Ovary (tissue), 9 donors: Measurements from ENCODE around the gene GSG1L2. TPM values are rescaled to one million over a fixed set of nuclear protein-coding genes. Genes with fewer than 3 reads are reported as not detected.

Experiments
- DNase-seq, 5 donors: peaks; one replicate each; pipeline ENCODE4 v3.0.0-alpha.2; 2019 to 2020
- H3K27ac ChIP-seq, 2 donors: fragments of 200-600 bp; one replicate each; pipeline versions ENCODE4 v1.5.1 to v1.8.0; 2019 to 2022
- H3K27me3 ChIP-seq: fragments of 200-600 bp; one replicate; pipeline ENCODE4 v1.8.0; 2022
- H3K36me3 ChIP-seq: fragments of 200-600 bp; sonication (generic); one replicate; pipeline ENCODE4 v1.5.1; 2019
- H3K4me1 ChIP-seq: one replicate; pipeline ENCODE4 v1.8.1; 2013; ENCODE audit warnings: mild to moderate bottlenecking, moderate library complexity; ENCODE audit not compliant: insufficient read depth
- H3K4me3 ChIP-seq: fragments of 200-600 bp; sonication (generic); one replicate; pipeline ENCODE4 v1.5.1; 2017
- H3K9me3 ChIP-seq, 2 donors: fragments of 200-600 bp in 1 of 2; sonication (generic) in 1 of 2; one replicate each; pipeline versions ENCODE4 v1.5.1 to v1.8.1; 2013 to 2019; ENCODE audit warnings: mild to moderate bottlenecking in 1 of 2, moderate library complexity in 1 of 2
- CTCF ChIP-seq, 3 donors: fragments of 450-650 bp in 2 of 3; fragments of 200-600 bp in 1 of 3; IDR thresholded peaks; one replicate each; pipeline versions ENCODE4 v1.5.1 to v1.8.0; 2016 to 2022; ENCODE audit warnings: antibody characterized with exemption in 3 of 3, mild to moderate bottlenecking in 1 of 3
- EP300 ChIP-seq: sonication (generic); formaldehyde crosslinking; IDR thresholded peaks from one replicate; pipeline ENCODE4 v1.6.1; 2017; ENCODE audit warnings: antibody characterized with exemption
- POLR2A ChIP-seq: fragments of 450-650 bp; IDR thresholded peaks from one replicate; pipeline ENCODE4 v1.6.1; 2017; ENCODE audit warnings: antibody characterized with exemption, mild to moderate bottlenecking, moderate library complexity
- WGBS, 3 donors: extraction: QIAGEN DNeasy Blood & Tissue Kit in 1 of 3; methylation state at CpG; one replicate each; pipeline versions ENCODE4 v1.1.5 to v1.1.7; 2013 to 2017; 5-methylcytosine and 5-hydroxymethylcytosine counted together
- intact Hi-C, 4 donors: fragments of 100-400 bp; cut with DNase I; formaldehyde crosslinking; loops; one replicate each; pipeline versions ENCODE4 v1.11.0 to v1.15.1; 2022 to 2023
- polyA plus RNA-seq, 2 donors: library from polyadenylated mRNA; stranded (reverse); fragments of 200-250 nt in 1 of 2; fragments of 350-450 nt in 1 of 2; fragmentation: Illumina TruSeq in 1 of 2; extraction: RNeasy Lipid Tissue Mini Kit (QIAGEN cat#74804) in 1 of 2; gene quantifications; one replicate each; pipeline ENCODE4 v1.2.3, GENCODE V29; 2013 to 2014
- total RNA-seq, 7 donors: library from RNA; depleted of rRNA in 2 of 7; stranded (reverse); fragments of >200 nt in 2 of 7; fragmentation: NEBNext Ultra II Directional in 3 of 7; extraction: Animal tissue kit (Norgen Biotek cat#: 25700) in 3 of 7; gene quantifications; one replicate each; pipeline versions ENCODE4 v1.1.0 to v1.2.4, GENCODE V29; 2016 to 2023
- donor health status: DM: no; HTN: no; CAD: no; lungs with moderate emphysema.
- donor health status: DM: no; HTN: no; CAD: no.
- donor health status: Bipolar disorder and iron deficiency.
- donor health status: DM: yes; HTN: yes; CAD: no.
- donor health status: DM: no; HTN: no; CAD: no.
- donor health status: DM: yes; HTN: yes; CAD: no.

Gene GSG1L2
- total and polyA plus RNA-seq, 9 donors: not detected

GRCh38 chr17:9769036-9769695 is 52.7 kb downstream of the GSG1L2 start:
- TF ChIP-seq EP300 (no peak), CTCF (IDR thresholded peaks at IDR 0.05) (no peak), POLR2A (no peak)
- no peaks in the 10 kb centered on the region for H3K4me1 ChIP-seq
- intact Hi-C loops: no loop called here
- H3K36me3 ChIP-seq: no peaks in the 10 kb centered on the region
- H3K27ac ChIP-seq: no peak overlapping the region
- DNase-seq: no peak
- H3K4me3 ChIP-seq: no peak overlapping the region
- no peaks in the 10 kb centered on the region for H3K9me3 ChIP-seq
- 83 to 89% (median 86%) methylated on average over 15 of the region's 15 CpGs for WGBS, 3 donors
- no peaks in the 10 kb centered on the region for H3K27me3 ChIP-seq

GRCh38 chr17:9768381-9768934 is 53.4 kb downstream of the GSG1L2 start:
- DNase-seq: no peak
- intact Hi-C loops: no loop called here
- no peaks in the 10 kb centered on the region for H3K4me1 ChIP-seq
- no peaks in the 10 kb centered on the region for H3K36me3 ChIP-seq
- 34 to 37% (median 36%) methylated on average over 5 of the region's 5 CpGs for WGBS, 3 donors
- TF ChIP-seq CTCF (IDR thresholded peaks at IDR 0.05) (peak in 1 of 3 donors; percentile 28), EP300 (no peak)
- H3K27ac ChIP-seq: no peak overlapping the region
- no peaks in the 10 kb centered on the region for H3K27me3 ChIP-seq
- H3K9me3 ChIP-seq: no peaks in the 10 kb centered on the region
- no peak overlapping the region for H3K4me3 ChIP-seq

DNA sequence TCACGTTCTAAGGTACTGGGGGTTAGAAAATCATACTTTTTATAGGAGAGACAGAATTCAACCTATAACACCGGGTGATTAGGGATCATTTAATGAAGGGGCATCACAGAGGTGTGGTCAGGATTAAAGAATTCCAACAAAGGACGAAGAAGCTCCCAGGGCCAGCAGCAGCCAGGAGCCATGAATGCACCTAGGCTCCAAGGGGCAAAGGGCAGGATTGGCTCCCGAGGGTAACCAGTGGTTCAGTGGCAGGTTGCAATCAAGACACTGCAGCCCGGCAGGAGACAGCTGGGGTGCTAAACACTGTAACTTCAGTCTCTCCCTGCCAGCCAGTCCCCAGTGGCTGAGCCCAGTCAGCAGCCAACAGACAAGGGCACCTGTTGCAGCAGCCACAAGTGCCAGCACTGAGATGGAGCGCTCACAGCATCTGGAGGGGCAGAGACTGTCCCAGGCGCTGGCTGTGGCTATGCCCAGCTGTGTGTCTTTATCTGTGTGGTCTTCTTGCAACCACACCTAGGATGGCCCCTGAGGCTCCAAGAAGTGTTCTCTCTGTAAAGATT is 54.4 kb downstream of the GSG1L2 start:
- Histone ChIP-seq H3K9me3 (no peaks in the 10 kb centered on the region), H3K36me3 (no peaks in the 10 kb centered on the region), H3K4me3 (no peak overlapping the region), H3K4me1 (no peaks in the 10 kb centered on the region), H3K27ac (no peak overlapping the region), H3K27me3 (no peaks in the 10 kb centered on the region)
- no peak for DNase-seq
- intact Hi-C loops: no loop called here
- WGBS, 3 donors: 77 to 82% (median 78%) methylated on average over 7 of the region's 7 CpGs
- TF ChIP-seq CTCF (IDR thresholded peaks at IDR 0.05) (no peak), POLR2A (no peak)

DNA sequence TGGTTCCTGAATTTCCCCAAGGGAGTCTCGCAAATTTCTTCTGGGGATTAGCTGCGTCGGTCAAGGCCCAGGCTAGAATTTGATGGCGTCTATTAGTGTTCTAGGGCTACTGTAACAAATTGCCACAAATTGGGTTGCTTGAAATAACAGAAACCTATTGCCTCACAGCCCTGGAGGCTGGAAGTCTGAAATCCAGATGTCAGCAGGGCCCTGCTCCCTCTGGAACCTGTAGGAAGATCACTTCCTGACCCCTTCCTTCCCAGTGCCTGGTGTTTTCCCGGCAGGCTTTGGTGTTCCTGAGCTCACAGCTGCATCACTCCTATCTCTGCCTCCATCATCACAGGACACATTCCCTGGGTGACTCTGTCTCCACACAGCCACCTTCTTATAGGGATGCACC is 54.9 kb downstream of the GSG1L2 start:
- DNase-seq: no peak
- Histone ChIP-seq H3K4me1 (no peaks in the 10 kb centered on the region), H3K36me3 (no peaks in the 10 kb centered on the region), H3K27me3 (no peaks in the 10 kb centered on the region), H3K4me3 (no peak overlapping the region), H3K27ac (no peak overlapping the region), H3K9me3 (no peaks in the 10 kb centered on the region)
- TF ChIP-seq EP300 (no peak), POLR2A (no peak), CTCF (IDR thresholded peaks at IDR 0.05) (no peak)
- WGBS, 3 donors: 58 to 72% (median 71%) methylated on average over 5 of the region's 5 CpGs
- intact Hi-C loops: no loop called here
